SK-N-MC (cell line): ENCODE measurements around the gene IDH3A.

ENCODE experiments used
- EZH2 ChIP-seq: fragments of 200-600 bp; sonication (generic); IDR thresholded peaks from one replicate; pipeline ENCODE4 v1.6.1; 2017; ENCODE audit warnings: antibody characterized with exemption
- POLR2AphosphoS5 ChIP-seq: IDR thresholded peaks from 2 replicates; pipeline ENCODE4 v1.6.1; 2012; ENCODE audit warnings: mild to moderate bottlenecking, low read depth, low read length, borderline replicate concordance

DNA sequence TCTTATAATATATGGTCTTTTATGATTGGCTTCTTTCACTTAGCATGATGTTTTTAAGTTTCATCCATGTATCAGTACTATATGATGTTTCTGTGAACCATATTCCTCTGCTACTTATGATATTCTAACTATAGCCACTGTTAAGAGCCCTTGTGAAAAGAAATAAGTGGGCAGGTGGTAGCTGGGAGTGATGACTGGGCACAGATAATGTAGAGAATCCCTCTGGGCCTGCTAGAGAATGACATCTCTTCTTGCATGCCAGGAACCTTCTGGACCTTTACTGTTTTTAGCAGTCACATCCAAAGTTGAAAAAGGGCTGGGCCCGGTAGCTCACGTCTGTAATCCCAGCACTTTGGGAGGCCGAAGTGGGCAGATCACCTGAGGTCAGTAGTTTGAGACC lies 10.2 kb downstream of the IDH3A start:
- TF ChIP-seq EZH2 (no peak), POLR2AphosphoS5 (no peak)
